22Rv1 (cell line): Measurements from ENCODE around the gene INTS12.
"Not testable (repeated sequence)": the region's sequence is repeated elsewhere in the genome, so short reads cannot be mapped to it uniquely, and the experiment has no call there.

ENCODE experiments used
- H3K27ac ChIP-seq: fragments of 450-650 bp; 2 replicates; pipeline ENCODE4 v1.5.1; 2017
- ZFX ChIP-seq: fragments of 450-650 bp; IDR thresholded peaks from 2 replicates; pipeline ENCODE4 v1.6.1; 2017; ENCODE audit warnings: antibody characterized with exemption, borderline replicate concordance
- TF ChIP-seq, protein P1 (sequence below): fragments of 450-650 bp; IDR thresholded peaks from 2 replicates; pipeline ENCODE4 v1.5.1; 2017; ENCODE audit warnings: mild to moderate bottlenecking

Gene INTS12

DNA sequence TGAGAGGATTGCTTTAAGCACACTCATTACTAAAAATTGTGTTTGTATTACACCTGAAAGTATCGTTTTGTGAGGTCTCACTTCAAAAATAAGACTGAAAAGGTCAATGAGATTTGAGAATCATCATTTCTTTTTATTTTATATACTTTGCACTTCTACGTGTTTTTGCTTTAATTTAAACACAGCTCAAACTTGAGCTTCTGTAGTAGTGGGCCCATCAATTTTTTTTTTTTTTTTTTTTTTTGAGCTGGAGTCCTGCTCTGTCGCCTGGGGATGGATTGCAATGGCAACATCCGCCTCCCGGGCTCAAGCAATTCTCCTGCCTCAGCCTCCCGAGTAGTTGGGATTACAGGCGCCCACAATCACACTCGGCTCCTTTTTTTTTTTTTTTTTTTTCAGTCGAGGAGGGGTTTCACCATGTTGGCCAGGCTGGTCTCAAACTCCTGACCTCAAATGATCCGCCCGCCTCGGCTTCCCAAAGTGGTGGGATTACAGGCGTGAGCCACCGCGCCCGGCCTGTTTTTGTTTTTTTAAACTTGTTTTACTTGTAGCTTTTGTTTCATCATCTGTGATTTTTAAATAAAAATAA lies 1.6 kb upstream of the INTS12 start:
- TF ChIP-seq ZFX = no peak
- TF ChIP-seq, protein P1, sequence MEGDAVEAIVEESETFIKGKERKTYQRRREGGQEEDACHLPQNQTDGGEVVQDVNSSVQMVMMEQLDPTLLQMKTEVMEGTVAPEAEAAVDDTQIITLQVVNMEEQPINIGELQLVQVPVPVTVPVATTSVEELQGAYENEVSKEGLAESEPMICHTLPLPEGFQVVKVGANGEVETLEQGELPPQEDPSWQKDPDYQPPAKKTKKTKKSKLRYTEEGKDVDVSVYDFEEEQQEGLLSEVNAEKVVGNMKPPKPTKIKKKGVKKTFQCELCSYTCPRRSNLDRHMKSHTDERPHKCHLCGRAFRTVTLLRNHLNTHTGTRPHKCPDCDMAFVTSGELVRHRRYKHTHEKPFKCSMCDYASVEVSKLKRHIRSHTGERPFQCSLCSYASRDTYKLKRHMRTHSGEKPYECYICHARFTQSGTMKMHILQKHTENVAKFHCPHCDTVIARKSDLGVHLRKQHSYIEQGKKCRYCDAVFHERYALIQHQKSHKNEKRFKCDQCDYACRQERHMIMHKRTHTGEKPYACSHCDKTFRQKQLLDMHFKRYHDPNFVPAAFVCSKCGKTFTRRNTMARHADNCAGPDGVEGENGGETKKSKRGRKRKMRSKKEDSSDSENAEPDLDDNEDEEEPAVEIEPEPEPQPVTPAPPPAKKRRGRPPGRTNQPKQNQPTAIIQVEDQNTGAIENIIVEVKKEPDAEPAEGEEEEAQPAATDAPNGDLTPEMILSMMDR = no peak
- peak overlapping the region; percentile 91 for H3K27ac ChIP-seq

DNA sequence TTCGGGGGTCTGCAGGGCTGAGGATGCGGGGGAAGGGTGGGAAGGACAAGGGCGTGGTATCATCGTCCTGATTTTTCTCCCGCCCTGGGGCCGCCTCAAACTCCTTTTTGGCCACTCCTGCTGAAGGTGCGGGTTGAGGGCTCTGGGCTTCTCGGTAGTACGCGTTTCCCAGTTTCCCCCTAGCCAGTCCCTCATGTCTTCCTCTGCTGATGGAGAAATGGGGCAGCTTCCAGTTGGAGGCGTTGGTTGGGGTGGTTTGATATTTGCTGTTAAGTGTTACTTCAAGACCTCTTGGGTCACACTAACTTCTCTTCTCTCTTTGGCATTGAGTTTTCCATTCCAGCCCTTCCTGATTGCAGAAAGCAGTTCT lies 577 bp upstream of the INTS12 start:
- TF ChIP-seq ZFX = no peak
- TF ChIP-seq, protein P1 = no peak
- H3K27ac ChIP-seq = peak overlapping the region; percentile 91

DNA sequence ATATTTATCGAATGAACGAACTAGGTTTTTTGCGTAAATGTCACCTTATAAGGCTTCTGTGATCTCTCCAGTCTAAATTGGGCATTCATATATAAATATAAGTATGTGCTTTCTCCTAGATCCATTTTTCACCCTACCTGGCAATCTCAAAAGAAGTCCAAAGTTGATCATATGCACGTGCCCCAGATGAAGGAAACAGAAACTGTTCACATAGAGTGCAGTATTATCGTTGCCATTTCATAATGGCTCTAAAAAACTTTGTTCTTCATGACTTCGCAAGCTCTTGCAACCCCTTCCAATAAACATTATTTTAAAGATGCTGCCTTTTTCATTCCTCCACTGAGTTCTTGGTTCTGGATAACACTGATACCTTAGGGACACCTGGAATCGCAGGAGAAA lies 708 bp downstream of the INTS12 start:
- peak overlapping the region; percentile 91 for H3K27ac ChIP-seq
- TF ChIP-seq, protein P1 = no peak
- no peak for TF ChIP-seq ZFX

DNA sequence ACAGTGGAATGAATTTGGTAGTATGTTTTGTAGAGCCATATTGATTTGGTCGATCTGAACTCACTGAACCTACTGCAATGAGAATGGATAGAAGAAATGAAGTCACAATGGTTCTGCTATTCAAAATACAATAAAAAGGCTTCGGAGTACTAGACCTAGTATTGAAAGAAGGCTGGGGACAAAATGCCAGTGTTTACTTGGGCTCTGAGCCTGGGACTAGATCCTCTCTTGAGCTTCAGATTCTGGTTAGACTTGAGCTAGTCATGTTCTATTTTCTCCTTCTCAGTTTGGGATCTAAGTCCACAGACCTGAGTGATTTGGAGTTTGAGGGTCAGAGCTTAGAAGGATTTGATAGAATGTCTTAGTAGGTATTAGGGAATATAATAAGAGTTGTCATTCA lies 9.9 kb downstream of the INTS12 start:
- TF ChIP-seq ZFX = no peak
- TF ChIP-seq, protein P1 = no peak
- H3K27ac ChIP-seq = no peak overlapping the region

DNA sequence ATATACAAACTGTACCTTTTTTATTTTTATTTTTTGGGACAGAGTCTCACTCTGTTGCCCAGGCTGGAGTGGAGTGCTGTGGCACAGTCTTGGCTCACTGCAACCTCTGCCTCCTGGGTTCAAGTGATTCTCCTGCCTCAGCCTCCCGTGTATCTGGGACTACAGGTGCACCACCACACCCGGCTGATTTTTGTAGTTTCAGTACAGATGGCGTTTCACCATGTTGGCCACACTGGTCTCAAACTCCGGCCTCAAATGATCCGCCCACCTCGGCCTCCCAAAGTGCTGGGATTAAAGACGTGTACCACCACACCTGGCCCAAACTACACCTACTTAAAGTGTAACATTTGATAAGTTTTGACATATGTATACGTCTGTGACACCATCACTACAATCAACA lies 12.7 kb downstream of the INTS12 start:
- H3K27ac ChIP-seq = not testable (repeated sequence)

DNA sequence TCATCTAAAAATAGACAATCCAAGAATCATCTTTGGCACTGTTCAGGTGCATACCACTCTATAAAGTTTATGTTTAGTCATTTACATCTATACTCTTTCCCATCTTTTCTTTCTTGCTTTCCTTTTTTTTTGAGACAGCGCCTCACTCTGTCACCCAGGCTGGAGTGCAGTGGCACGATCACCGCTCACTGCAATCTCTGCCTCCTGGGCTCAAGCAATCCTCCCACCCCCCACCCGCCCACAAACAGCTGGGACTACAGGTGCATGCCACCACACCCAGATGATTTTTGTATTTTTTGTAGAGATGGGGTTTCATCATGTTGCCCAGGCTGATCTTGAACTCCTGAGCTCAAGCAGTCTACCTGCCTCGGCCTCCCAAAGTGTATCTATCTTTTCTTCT lies 13.7 kb downstream of the INTS12 start:
- TF ChIP-seq, protein P1 = 0 out of 2 replicates have a peak, but pooled peaks have one; percentile 12
- not testable (repeated sequence) for H3K27ac ChIP-seq

DNA sequence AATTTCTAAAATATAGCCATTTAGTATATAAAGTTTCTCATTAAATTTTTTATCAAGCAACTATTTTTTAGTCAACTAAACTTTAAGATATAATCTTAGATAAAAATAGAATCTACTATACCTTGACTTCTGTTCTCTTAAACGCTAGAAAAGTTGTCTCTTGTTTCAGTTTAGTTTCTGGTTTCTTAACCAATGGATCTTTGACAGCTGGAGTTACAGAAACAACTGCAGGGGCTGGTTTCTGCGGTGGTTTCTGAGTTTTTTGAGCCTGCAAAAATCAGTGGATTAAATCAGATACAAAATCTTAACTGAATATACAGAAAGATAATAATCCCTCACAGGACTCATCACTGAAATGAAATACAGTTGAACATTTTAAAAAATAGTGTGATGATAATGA lies 21.9 kb downstream of the INTS12 start:
- TF ChIP-seq ZFX = no peak
- TF ChIP-seq, protein P1 = no peak
- no peak overlapping the region for H3K27ac ChIP-seq

DNA sequence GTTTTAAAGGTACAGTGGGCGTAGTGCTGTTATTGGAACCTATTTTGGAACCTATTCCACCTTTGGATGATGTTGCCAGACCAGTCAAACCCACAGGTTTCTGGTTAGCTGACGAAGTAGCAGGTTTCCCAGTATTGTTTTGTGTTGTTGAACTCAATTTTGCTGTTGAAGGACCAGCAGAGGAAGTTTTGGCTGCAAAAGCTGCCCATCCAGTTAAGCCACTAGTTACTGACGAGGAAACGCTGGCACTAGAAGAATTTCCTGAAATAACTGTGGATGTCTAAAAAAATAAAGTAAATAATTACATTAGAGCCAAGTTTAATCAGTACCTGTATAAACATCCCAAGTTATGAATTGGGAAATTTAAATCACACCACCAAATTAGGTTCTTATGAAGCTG lies 25.5 kb downstream of the INTS12 start:
- no peak for TF ChIP-seq ZFX
- TF ChIP-seq, protein P1 = no peak
- H3K27ac ChIP-seq = peak overlapping the region; percentile 71
